Fibroblast of upper back skin (primary cell): ENCODE data around the gene PLEKHG4B.

ENCODE experiments used
- DNase-seq: peaks from one replicate; pipeline ENCODE4 v3.0.0-alpha.2; 2013

The PLEKHG4B gene

GRCh38 chr5:96976-97660 is 5.2 kb downstream of the PLEKHG4B start:
- no peak for DNase-seq

DNA sequence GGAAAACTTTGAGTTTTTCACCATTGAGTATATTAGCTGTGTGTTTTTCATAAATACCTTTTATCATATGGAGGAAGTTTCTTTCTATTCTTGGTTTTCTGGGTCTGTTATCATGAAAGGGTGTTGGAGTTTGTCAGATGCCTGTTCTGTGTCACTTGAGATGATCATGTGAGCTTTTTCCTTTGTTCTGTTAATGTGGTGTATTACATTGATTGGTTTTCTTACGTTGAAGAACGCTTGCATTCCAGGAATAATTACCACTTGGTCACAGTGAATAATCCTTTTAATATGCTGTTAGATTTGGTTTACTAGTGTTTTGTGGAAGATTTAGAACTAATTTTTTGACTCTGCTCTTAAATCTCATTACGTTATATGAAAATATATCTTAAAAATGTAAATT is 7.8 kb downstream of the PLEKHG4B start:
- DNase-seq: no peak

GRCh38 chr5:102411-103043 is 10.6 kb downstream of the PLEKHG4B start:
- DNase-seq: peak; percentile 11

GRCh38 chr5:104106-104505 is 12.1 kb downstream of the PLEKHG4B start:
- DNase-seq: peak; percentile 25

- no peak for DNase-seq
Measured at GRCh38 chr5:104778-105296, 12.9 kb downstream of the PLEKHG4B start.

- DNase-seq: no peak
Measured at GRCh38 chr5:105504-106070, 13.6 kb downstream of the PLEKHG4B start.

GRCh38 chr5:106587-106986 is 14.6 kb downstream of the PLEKHG4B start:
- DNase-seq: no peak

GRCh38 chr5:107526-107925 is 15.6 kb downstream of the PLEKHG4B start:
- no peak for DNase-seq

GRCh38 chr5:109826-110225 is 17.9 kb downstream of the PLEKHG4B start:
- no peak for DNase-seq

DNA sequence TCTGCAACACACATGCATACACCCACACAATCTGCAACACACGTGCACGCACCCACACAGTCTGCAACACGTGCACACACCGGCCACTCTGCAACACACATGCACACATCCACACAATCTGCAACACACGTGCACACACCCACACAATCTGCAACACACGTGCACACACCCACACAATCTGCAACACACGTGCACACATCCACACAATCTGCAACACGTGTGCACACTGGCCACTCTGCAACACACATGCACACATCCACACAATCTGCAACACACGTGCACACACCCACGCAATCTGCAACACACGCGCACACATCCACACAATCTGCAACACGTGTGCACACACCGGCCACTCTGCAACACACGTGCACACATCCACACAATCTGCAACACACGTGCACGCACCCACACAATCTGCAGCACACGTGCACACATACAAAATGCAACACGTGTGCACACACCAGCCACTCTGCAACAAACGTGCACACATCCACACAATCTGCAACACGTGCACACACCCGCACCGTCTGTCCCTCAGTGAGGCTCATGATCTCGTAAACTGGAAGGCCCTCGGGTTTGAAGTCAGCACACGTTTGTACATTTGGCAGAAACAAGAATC is 18.4 kb downstream of the PLEKHG4B start:
- DNase-seq: no peak

- no peak for DNase-seq
Measured at GRCh38 chr5:111171-111570, 19.2 kb downstream of the PLEKHG4B start.

GRCh38 chr5:119486-120097 is 27.6 kb downstream of the PLEKHG4B start:
- no peak for DNase-seq

DNA sequence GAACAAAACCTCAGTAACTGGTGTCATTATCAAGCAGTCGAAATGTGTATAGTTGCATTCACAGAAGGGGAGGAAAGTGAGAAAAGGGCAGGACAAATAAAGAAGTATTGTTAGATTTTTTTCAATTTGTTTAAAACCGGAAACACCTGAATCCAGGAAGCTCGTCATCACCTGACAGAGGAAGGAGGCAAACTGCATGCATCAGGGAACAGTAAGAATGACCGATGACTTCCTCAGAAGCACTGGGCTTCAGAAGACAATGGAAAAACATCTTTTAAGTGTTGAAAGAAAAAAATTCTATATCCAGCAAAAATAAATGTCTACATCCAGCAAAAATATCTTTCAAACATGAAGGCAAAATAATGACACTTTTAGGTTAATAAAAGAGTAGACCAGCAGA is 29.5 kb downstream of the PLEKHG4B start:
- no peak for DNase-seq

DNA sequence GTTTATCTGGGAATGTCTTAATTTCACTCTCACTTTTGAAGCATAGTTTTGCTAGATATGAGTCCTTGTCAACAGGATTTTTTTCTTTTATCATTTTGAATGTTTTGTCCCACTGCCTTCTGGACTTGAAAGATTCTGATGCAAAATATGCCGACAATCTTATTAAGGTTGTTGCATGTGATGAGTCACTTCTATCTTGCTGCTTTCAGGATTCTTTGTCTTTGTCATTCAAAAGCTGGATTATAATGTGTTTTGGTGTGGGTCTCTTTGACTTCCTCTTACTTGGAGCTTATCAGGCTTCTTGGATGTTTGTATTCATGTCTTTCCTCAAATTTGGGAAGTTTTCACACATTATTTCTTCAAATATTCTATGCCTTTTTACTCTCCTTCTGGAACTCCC is 33.8 kb downstream of the PLEKHG4B start:
- no peak for DNase-seq

- DNase-seq: no peak
Measured at GRCh38 chr5:126806-127205, 34.8 kb downstream of the PLEKHG4B start.

DNA sequence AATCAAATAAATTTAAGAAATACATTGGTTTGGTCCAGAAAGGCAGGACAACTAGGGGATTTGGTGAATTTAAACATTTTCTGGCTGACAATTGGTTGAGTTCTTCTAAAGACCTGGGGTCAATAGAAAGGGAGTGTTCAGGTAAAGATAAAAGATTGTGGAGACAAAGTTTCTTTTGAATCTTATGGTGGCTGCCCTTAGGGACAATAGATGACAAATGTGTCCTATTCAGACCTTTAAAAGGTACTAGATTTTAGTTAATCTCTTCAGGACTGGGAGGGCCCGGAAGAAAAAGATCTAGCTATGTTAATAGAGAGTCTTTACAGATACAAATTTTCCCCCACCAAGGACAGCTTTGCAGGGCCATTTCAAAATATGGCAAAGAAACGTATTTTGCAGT is 35.9 kb downstream of the PLEKHG4B start:
- DNase-seq: no peak

DNA sequence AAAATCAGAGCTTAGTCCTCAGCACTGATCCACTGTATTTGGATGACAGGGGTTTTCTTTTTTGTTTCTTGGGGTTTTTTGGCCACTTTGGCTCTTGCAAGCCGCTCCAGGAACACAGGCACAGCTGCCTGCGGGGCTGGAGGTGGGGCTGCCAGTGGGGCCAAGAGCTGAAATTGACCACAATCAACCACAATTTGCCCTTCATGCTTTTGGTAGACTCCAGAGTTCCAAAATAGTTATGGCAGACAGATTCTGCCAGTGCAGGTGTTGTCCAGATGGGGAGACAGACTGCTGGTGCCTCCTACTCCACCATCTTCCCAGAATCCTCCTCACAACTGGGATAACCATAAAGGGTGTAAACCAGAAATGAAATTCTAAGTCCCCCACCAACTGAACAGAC is 36.5 kb downstream of the PLEKHG4B start:
- DNase-seq: peak; percentile 13

DNA sequence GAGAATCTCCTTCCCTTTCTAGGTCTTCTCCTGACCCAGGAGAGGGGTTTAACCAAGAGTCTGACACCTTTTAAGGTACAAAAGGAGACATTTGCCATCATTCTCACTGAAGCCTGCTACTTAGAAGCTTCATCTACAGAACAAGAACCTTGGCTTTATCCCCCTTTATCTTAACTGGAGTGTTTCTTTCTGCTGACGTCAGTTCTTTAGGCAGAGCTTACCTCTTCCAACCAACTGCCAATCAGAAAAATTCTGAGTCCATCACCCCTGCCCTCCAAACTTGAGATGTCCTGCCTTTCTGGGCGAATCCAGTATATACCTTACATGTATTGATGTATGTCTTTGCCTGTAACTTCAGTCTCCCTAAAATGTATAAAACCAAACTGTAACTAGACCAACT is 37.2 kb downstream of the PLEKHG4B start:
- DNase-seq: no peak

GRCh38 chr5:129820-130219 is 37.9 kb downstream of the PLEKHG4B start:
- peak; percentile 85 for DNase-seq

DNA sequence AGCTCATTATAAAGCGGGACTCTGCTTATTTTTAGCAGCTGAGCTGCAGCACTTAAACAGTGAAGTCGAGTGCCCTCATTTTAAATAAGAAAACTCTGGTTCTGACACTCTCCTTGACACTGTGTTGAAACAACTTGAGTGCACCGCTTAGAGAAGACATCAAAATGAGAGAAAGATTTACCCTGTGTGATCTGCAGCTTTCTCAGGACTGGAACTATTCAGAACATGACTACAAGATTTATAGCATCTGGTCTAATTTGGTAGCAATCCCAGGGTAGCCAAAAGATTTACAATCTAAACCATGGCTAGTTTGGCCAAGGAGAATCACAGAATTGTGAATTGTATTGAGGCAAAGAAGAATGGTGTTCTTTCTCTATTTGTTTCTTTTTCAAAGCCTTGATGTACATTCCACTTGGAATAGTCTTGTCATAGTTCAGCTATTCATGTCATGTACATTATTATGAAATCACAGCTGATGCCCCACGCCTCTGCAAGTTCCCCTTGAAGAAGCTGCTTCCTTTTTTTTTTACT is 38.7 kb downstream of the PLEKHG4B start:
- DNase-seq: peak; percentile 78

GRCh38 chr5:136901-137300 is 44.9 kb downstream of the PLEKHG4B start:
- DNase-seq: no peak

GRCh38 chr5:137741-138140 is 45.8 kb downstream of the PLEKHG4B start:
- DNase-seq: no peak

DNA sequence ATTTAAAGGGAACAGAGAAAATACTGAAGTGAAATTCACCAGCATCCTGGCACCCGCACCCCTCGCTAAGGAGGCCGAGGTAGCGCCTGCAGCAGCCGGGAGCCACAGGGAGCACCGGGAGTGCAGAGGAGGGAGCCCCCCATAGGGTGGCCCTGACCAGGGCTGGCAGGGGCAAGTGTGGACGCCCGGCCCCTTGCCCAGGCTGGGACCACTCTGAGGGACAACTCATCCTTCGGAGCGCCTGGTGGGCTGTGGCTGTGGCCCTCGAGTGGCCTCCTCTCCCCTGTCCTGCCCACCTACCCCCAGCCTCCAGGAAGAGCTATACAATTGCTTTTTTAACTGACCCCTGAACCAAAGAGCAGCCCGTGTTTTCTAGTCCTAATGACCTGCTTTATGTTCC is 47.0 kb downstream of the PLEKHG4B start:
- no peak for DNase-seq
